Stimulated activated CD8-positive, alpha-beta memory T cell treated with anti-CD3 and anti-CD28 coated beads, Interleukin-4, amount 100 ng/mL, for 24 hours (primary cell): ENCODE results near the gene ENO1.
"Not testable (repeated sequence)": the region's sequence is repeated elsewhere in the genome, so short reads cannot be mapped to it uniquely, and the experiment has no call there.

ENCODE experiments used
- DNase-seq: peaks from one replicate; pipeline ENCODE4 v3.0.0-alpha.2; 2020; ENCODE audit warnings: low read depth

The ENO1 gene

DNA sequence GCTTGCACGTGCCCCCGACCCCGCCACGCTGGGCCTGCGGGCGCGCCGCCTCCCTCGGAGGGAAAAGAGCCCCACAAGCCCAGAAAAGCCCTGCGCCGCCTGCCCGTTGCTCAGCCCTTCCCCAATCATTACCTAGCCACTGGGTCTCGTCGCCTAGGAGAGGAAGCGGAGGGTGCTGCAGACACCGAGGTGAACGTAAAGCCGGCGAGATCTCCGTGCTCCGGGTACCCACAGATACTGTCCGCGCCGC is at the start of gene ENO1:
Gene ENO1 (minus strand): TSS at position 239 of the 250 bp plus-strand sequence. CDS start 3,778 bp downstream, outside the sequence.
- peak; percentile 51 for DNase-seq

- DNase-seq, result no peak
These were observed 48.5 kb upstream of the ENO1 start for GRCh38 chr1:8926707-8927694.

DNA sequence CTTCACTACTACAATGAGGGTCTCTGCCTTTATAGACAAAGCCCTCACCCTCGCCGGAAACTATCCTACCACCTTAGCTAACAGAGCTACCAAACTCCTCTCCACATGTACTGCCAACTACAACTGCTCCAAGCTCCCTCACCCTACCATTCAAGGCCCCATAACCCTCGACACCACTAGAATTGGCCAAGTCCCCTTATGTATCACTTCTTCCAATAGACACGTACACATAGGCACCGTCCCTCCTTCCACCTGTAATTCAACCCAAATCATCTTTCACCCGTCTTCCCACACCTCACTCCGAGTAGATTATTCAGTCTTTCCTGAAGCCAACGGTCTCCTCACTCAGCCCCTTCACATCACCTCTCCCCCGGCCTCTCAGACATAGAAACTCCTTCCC is 47.5 kb upstream of the ENO1 start:
- no peak for DNase-seq

GRCh38 chr1:8925406-8925805 is 46.9 kb upstream of the ENO1 start:
- DNase-seq, result no peak

- no peak for DNase-seq
These were observed 44.5 kb upstream of the ENO1 start for GRCh38 chr1:8922962-8923361.

DNA sequence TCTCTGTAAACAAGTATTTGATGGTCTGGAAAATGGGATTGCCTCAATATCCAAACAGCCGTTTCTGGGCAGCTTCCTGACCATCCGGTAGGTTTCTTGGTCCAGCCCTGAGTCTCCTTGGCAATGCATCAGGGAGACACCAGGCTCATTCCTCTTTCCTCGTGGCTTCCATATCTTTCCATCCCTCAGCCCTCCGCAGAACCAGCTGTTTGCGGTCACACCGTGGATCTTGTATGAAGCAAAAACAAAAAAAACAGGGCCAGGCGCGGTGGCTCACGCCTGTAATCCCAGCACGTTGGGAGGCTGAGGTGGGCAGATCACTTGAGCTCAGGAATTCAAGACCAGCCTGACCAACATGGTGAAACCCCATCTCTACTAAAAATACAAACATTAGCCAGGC is 39.0 kb upstream of the ENO1 start:
- not testable (repeated sequence) for DNase-seq

GRCh38 chr1:8915446-8915845 is 37.0 kb upstream of the ENO1 start:
- DNase-seq, result no peak

DNA sequence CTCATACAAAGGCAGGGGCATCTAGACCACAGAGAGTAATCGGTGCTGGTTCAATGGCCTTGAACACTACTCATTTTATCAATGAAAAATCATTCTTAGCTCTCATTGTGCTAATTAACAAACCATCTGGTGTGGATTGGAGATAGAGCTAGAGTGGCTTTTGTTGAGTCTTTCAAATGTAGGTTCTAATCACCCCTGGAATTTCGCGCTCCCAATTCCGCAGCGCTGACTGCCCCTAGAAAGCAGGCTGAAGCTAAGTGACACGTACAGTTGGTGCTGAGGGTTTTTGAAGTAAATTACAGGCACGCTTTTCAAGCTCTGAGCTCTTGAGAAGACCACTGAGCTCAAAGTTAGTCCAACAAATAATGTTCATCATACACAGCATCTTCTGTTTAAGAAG is 36.0 kb upstream of the ENO1 start:
- DNase-seq, result no peak

GRCh38 chr1:8913457-8913856 is 35.0 kb upstream of the ENO1 start:
- no peak for DNase-seq

GRCh38 chr1:8911416-8912309 is 33.2 kb upstream of the ENO1 start:
- no peak for DNase-seq

GRCh38 chr1:8910914-8911313 is 32.4 kb upstream of the ENO1 start:
- DNase-seq, result no peak

- no peak for DNase-seq
These were observed 31.8 kb upstream of the ENO1 start for GRCh38 chr1:8910331-8910730.

DNA sequence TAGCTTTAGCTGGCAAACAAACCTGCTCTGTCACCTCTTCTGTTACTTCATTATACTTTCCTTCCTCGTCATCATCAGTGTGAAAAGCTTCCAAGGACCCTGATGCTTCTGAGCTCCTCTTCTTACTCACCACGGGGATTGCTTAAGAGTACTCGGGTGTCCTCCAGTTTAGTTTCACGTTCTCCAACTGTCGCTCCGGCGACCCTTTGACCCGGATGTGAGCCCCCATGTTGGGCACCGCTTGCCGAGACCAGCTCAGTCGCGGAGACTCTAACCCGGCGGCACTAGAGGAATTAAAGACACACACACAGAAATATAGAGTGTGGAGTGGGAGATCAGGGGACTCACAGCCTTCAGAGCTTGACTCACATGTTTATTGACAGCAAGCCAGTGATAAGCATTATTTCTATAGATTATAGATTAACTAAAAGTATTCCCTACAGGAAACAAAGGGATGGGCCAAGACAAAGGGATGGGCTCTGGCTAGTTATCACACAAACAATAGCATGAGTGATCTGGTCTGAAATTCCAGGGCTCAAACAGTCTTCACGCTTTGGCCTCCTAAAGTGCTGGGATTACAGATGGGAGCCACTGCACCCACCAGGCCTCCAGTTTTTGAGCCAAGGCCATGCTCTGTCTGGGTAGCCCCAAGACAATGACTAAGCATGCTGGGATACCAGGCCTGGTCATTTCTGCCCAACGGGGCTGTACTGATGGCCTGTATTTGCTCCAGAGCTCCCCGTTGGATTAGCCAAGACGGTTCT is 30.1 kb upstream of the ENO1 start:
- DNase-seq, result no peak

DNA sequence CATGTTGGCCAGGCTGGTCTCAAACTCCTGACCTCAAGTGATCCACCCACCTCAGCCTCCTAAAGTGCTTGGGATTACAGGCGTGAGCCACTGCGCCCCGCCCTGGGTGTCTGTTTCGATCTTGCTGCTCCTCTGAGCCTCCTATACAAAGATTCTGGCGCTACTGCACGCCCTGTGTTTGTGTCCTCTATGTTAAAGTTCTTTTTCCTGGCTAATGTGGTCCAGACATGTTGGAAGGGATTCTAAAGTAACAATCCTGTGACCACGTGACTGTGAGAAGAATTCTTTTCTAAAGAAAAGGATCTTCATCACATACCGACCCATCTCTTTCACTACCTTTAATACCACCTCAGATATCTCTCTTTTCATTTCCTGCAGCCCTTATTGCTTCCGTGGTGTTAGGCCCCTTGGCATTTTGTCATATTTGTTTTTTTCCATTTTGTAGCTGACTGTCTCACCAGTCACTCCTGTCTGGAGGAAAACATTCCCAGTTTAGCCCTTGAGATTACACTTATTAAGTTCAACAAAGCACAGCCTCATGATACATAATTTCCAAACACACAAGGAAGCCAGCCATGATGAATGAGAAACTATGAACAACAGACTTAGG is 27.2 kb upstream of the ENO1 start:
- DNase-seq, result no peak

DNA sequence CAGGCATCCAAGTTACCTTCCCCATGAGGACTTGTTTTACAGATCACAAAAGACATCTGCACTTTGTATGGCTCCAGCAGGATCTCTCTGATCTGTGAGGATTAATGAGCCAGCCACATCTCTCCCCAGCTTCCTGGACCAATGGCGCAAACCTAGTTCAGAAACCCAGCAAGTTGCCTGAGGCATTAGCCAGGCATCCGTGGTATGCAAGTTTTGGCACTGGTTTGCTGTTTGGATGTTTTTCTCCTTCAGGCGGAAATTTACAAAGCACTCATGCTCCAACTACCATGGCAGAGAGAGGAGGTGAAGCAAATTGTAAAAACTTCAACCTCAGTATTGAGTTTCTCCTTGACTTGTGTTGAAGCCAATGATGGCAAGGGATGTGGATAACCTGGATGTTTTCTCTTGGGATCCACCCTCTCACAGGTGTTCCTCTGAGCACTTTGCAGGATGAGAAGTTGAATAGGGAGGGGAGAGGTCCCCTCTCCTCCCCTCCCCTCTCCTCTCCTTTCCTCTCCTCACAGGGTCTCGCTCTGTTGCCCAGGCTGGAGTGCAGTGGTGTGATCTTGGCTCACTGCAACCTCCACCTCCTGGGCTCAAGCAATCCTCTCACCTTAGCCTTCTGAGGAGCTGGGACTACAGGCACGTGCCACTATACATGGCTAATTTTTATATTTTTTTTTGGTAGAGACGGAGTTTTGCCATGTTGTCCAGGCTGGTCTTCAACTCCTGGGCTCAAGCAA is 25.6 kb upstream of the ENO1 start:
- DNase-seq, result no peak

- no peak for DNase-seq
These were observed 24.9 kb upstream of the ENO1 start for GRCh38 chr1:8903410-8903809.

- DNase-seq, result no peak
These were observed 24.3 kb upstream of the ENO1 start for GRCh38 chr1:8902765-8903164.

- DNase-seq, result not testable (repeated sequence)
These were observed 22.2 kb upstream of the ENO1 start for GRCh38 chr1:8900684-8901083.

- DNase-seq, result no peak
These were observed 20.6 kb upstream of the ENO1 start for GRCh38 chr1:8899046-8899445.

- DNase-seq, result not testable (repeated sequence)
These were observed 19.9 kb upstream of the ENO1 start for GRCh38 chr1:8898418-8898817.

DNA sequence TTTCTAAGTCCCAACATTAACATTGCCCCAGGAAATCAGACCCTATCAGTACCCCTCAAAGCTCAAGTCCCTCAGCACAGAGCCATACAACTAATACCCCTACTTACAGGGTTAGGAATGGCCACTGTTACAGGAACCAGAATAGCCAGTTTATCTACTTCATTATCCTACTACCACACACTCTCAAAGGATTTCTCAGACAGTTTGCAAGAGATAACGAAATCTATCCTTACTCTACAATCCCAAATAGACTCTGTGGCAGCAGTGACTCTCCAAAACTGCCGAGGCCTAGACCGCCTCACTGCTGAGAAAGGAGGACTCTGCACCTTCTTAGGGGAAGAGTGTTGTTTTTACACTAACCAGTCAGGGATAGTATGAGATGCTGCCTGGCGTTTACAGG is 19.0 kb upstream of the ENO1 start:
- DNase-seq, result not testable (repeated sequence)
